MM.1S (cell line): Measurements from ENCODE around the gene C19orf53.
"Not testable (repeated sequence)": the region's sequence is repeated elsewhere in the genome, so short reads cannot be mapped to it uniquely, and the experiment has no call there.

Experiments
- DNase-seq: peaks from one replicate; pipeline ENCODE4 v3.0.0-alpha.2; 2015
- H2AFZ ChIP-seq: fragments of 300-600 bp; sonication (generic); 2 replicates; pipeline ENCODE4 v1.6.0; 2016; ENCODE audit warnings: antibody characterized with exemption, low read length
- H3F3A ChIP-seq: fragments of 300-600 bp; sonication (generic); 2 replicates; pipeline ENCODE4 v1.6.1; 2016; ENCODE audit warnings: mild to moderate bottlenecking, antibody characterized with exemption, low read length, moderate library complexity, mixed read lengths; ENCODE audit not compliant: insufficient read depth
- H3K27ac ChIP-seq: fragments of 300-600 bp; sonication (generic); 2 replicates; pipeline ENCODE4 v1.5.1; 2016; ENCODE audit warnings: mild to moderate bottlenecking, low read length
- H3K27me3 ChIP-seq: fragments of 300-600 bp; sonication (generic); replicated peaks from 2 replicates; pipeline ENCODE4 v1.6.0; 2016; ENCODE audit warnings: low read length; ENCODE audit not compliant: insufficient read depth
- H3K36me3 ChIP-seq: fragments of 300-600 bp; sonication (generic); replicated peaks from 2 replicates; pipeline ENCODE4 v1.6.1; 2016; ENCODE audit warnings: mild to moderate bottlenecking, low read length, mixed read lengths; ENCODE audit not compliant: insufficient read depth
- H3K4me1 ChIP-seq: fragments of 300-600 bp; sonication (generic); 2 replicates; pipeline ENCODE4 v1.6.1; 2016; ENCODE audit warnings: low read length, mixed read lengths
- H3K4me2 ChIP-seq: fragments of 300-600 bp; sonication (generic); 2 replicates; pipeline ENCODE4 v1.6.0; 2016; ENCODE audit warnings: low read depth, low read length
- H3K4me3 ChIP-seq: fragments of 300-600 bp; sonication (generic); 2 replicates; pipeline ENCODE4 v1.5.1; 2016; ENCODE audit warnings: low read length, mixed read lengths
- H3K79me2 ChIP-seq: fragments of 300-600 bp; sonication (generic); 2 replicates; pipeline ENCODE4 v1.6.1; 2016; ENCODE audit warnings: mixed run types, low read length, mixed read lengths
- H3K9ac ChIP-seq: fragments of 300-600 bp; sonication (generic); 2 replicates; pipeline ENCODE4 v1.6.1; 2016; ENCODE audit warnings: low read length, mixed read lengths
- H3K9me2 ChIP-seq: fragments of 300-600 bp; sonication (generic); replicated peaks from 2 replicates; pipeline ENCODE4 v1.6.1; 2016; ENCODE audit warnings: mild to moderate bottlenecking, low read length, mixed read lengths; ENCODE audit not compliant: insufficient read depth
- H3K9me3 ChIP-seq: fragments of 300-600 bp; sonication (generic); replicated peaks from 2 replicates; pipeline ENCODE4 v1.6.1; 2016; ENCODE audit warnings: mild to moderate bottlenecking, low read length, mixed read lengths; ENCODE audit not compliant: insufficient read depth
- H4K20me1 ChIP-seq: fragments of 300-600 bp; sonication (generic); 2 replicates; pipeline ENCODE4 v1.6.1; 2016; ENCODE audit warnings: mild to moderate bottlenecking, low read length, moderate library complexity, mixed read lengths; ENCODE audit not compliant: insufficient read depth
- CTCF ChIP-seq: fragments of 300-600 bp; sonication (generic); IDR thresholded peaks from 2 replicates; pipeline ENCODE4 v1.5.1; 2016; ENCODE audit warnings: antibody characterized with exemption, low read length, mixed read lengths
- EZH2 ChIP-seq: fragments of 300-600 bp; sonication (generic); optimal IDR thresholded peaks from 2 replicates; pipeline ENCODE3; 2017; ENCODE audit warnings: low read depth, mild to moderate bottlenecking, antibody characterized with exemption, low read length, mixed read lengths
- EZH2phosphoT487 ChIP-seq: fragments of 300-600 bp; sonication (generic); IDR thresholded peaks from 2 replicates; pipeline ENCODE4 v1.6.1; 2018; ENCODE audit warnings: antibody characterized with exemption, low read length

C19orf53 gene

DNA sequence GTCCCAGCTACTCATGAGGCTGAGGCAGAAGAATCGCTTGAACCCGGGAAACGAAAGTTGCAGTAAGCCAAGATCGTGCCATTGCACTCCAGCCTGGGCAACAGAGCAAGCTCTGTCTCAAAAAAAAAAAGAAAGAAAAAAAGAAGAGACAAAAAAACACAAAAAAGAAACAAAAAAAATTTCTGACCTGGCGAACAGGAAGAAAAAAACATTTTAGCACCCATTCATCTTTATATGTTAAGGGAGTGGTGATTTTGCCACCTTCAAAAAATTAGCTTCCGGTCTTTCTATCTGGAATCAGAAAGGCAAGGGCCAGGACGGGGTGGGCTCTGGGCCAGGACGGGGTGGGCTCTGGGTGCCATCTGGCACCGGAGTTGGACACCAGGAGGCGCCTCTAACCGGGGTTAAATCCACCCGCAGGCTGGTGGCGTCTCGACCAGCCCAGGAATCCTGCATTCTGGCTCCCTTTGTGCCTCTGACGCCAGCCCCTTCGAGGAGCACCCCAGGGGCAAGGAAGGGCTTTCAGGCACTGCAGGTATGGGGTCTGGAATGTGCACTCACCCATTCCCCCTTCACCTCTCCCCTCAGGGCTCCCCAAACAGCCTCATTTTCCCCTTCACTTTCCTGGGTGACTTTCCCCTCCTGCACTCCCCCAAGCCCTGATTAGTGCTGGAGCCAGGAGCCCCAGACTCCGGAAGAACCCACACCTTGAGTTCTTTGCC is 10.6 kb downstream of the C19orf53 start:
- peaks cover 15% of the 10 kb centered on the region; the same call in 1 of the 2 replicates for H3K27me3 ChIP-seq
- DNase-seq: peak; percentile 59
- H3K4me3 ChIP-seq: peak overlapping the region; percentile 42; the same call in 1 of the 2 replicates
- H3K9me2 ChIP-seq: no peaks in the 10 kb centered on the region
- H3K9me3 ChIP-seq: no peaks in the 10 kb centered on the region
- H3K79me2 ChIP-seq: no peaks in the 10 kb centered on the region
- peak overlapping the region; percentile 21; the same call in 1 of the 2 replicates for H3K9ac ChIP-seq
- H3K27ac ChIP-seq: no peak overlapping the region
- H3F3A ChIP-seq: peaks cover 6% of the 10 kb centered on the region
- no peaks in the 10 kb centered on the region for H3K36me3 ChIP-seq
- H3K4me2 ChIP-seq: peak overlapping the region; percentile 87
- no peak for TF ChIP-seq EZH2phosphoT487
- TF ChIP-seq CTCF: peak; percentile 74
- peak overlapping the region; percentile 76 for H2AFZ ChIP-seq
- H3K4me1 ChIP-seq: peaks cover 16% of the 10 kb centered on the region; the same call in 1 of the 2 replicates
- H4K20me1 ChIP-seq: no peaks in the 10 kb centered on the region

- H3K9me3 ChIP-seq: no peaks in the 10 kb centered on the region
- TF ChIP-seq EZH2phosphoT487 (no peak), EZH2 (no peak), CTCF (no peak)
- no peak overlapping the region for H3K4me2 ChIP-seq
- H3K27ac ChIP-seq: no peak overlapping the region
- H3K9ac ChIP-seq: no peak overlapping the region
- no peak overlapping the region for H2AFZ ChIP-seq
- H3K9me2 ChIP-seq: no peaks in the 10 kb centered on the region
- H3K36me3 ChIP-seq: no peaks in the 10 kb centered on the region
- peaks cover 16% of the 10 kb centered on the region; the same call in 1 of the 2 replicates for H3K4me1 ChIP-seq
- H3F3A ChIP-seq: no peaks in the 10 kb centered on the region
- peaks cover 15% of the 10 kb centered on the region; the same call in 1 of the 2 replicates for H3K27me3 ChIP-seq
- H3K4me3 ChIP-seq: no peak overlapping the region
- H3K79me2 ChIP-seq: no peaks in the 10 kb centered on the region
- DNase-seq: no peak
- H4K20me1 ChIP-seq: no peaks in the 10 kb centered on the region
Measured at GRCh38 chr19:13788991-13789390, 14.7 kb downstream of the C19orf53 start.

DNA sequence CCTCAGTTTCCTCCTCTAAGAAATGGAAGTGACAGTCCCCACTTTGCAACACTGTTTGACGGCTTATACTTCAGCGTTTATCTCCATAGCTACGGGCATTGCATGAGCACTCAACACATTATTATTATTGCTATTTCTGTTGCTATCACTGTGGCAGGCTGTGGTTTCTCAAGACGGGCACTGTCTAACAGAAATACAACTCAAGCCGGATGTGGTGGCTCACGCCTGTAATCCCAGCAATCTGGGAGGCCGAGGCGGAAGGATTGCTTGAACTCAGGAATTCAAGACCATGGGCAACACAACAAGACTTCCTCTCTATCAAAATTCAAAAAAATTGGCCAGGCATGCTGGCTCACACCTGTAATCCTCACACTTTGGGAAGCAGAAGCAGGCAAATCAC is 16.1 kb downstream of the C19orf53 start:
- no peak overlapping the region for H3K9ac ChIP-seq
- peaks cover 15% of the 10 kb centered on the region; the same call in 1 of the 2 replicates for H3K27me3 ChIP-seq
- no peak overlapping the region for H3K4me3 ChIP-seq
- H3F3A ChIP-seq: no peaks in the 10 kb centered on the region
- no peak overlapping the region for H2AFZ ChIP-seq
- H3K9me3 ChIP-seq: no peaks in the 10 kb centered on the region
- H3K4me1 ChIP-seq: peaks cover 5% of the 10 kb centered on the region; the same call in 1 of the 2 replicates
- H4K20me1 ChIP-seq: no peaks in the 10 kb centered on the region
- H3K79me2 ChIP-seq: no peaks in the 10 kb centered on the region
- H3K36me3 ChIP-seq: no peaks in the 10 kb centered on the region
- H3K4me2 ChIP-seq: no peak overlapping the region
- no peaks in the 10 kb centered on the region for H3K9me2 ChIP-seq
- no peak overlapping the region for H3K27ac ChIP-seq
- no peak for DNase-seq
- TF ChIP-seq EZH2: no peak
- TF ChIP-seq EZH2phosphoT487: no peak
- TF ChIP-seq CTCF: no peak

GRCh38 chr19:13793317-13793716 is 19.1 kb downstream of the C19orf53 start:
- not testable (repeated sequence) for H3K27me3 ChIP-seq, H2AFZ ChIP-seq, H3K9me3 ChIP-seq, H3K9me2 ChIP-seq, H3K36me3 ChIP-seq, H3K9ac ChIP-seq, H4K20me1 ChIP-seq, H3K4me3 ChIP-seq, H3K4me2 ChIP-seq, H3K27ac ChIP-seq, H3F3A ChIP-seq, DNase-seq, H3K79me2 ChIP-seq, H3K4me1 ChIP-seq
